ENCODE results near the gene SAMM50.

SAMM50 gene

GRCh38 chr22:43925433-43926348 lies 29.6 kb upstream of the SAMM50 start:
- Histone ChIP-seq H3K9me3 (ENCODE audit: insufficient read depth, low read depth, low read length) (no peaks in the 10 kb centered on the region), H2AFZ (ENCODE audit: low read length) (no peak overlapping the region), H3K9ac (ENCODE audit: low read depth, low read length, poor library complexity, severe bottlenecking) (no peak overlapping the region), H3K79me2 (ENCODE audit: insufficient read depth, low read length) (no peaks in the 10 kb centered on the region), H3K9me2 (replicated peaks; ENCODE audit: low read depth, low read length) (no peaks in the 10 kb centered on the region), H3F3A (ENCODE audit: low read depth) (no peaks in the 10 kb centered on the region), H3K4me1 (ENCODE audit: insufficient read depth, low read length, poor library complexity, severe bottlenecking) (no peaks in the 10 kb centered on the region), H4K20me1 (ENCODE audit: insufficient read depth, low read length, poor library complexity, severe bottlenecking) (no peaks in the 10 kb centered on the region), H3K36me3 (ENCODE audit: insufficient read depth, low read length) (no peaks in the 10 kb centered on the region), H3K4me3 (ENCODE audit: low read length, poor library complexity, severe bottlenecking) (no peak overlapping the region), H3K4me2 (ENCODE audit: low read depth, low read length, poor library complexity, severe bottlenecking) (no peak overlapping the region), H3K27me3 (ENCODE audit: insufficient read depth, low read length, poor library complexity, severe bottlenecking) (no peaks in the 10 kb centered on the region)
- TF ChIP-seq CTCF (conservative IDR thresholded peaks at IDR 0.05; ENCODE audit: low read length) = no peak

GRCh38 chr22:43926349-43926710 lies 28.9 kb upstream of the SAMM50 start:
- Histone ChIP-seq H3K36me3 (ENCODE audit: insufficient read depth, low read length) (no peaks in the 10 kb centered on the region), H3K4me2 (ENCODE audit: low read depth, low read length, poor library complexity, severe bottlenecking) (no peak overlapping the region), H2AFZ (ENCODE audit: low read length) (no peak overlapping the region), H3K4me3 (ENCODE audit: low read length, poor library complexity, severe bottlenecking) (no peak overlapping the region), H4K20me1 (ENCODE audit: insufficient read depth, low read length, poor library complexity, severe bottlenecking) (no peaks in the 10 kb centered on the region), H3K9ac (ENCODE audit: low read depth, low read length, poor library complexity, severe bottlenecking) (no peak overlapping the region), H3K27me3 (ENCODE audit: insufficient read depth, low read length, poor library complexity, severe bottlenecking) (no peaks in the 10 kb centered on the region), H3K9me3 (ENCODE audit: insufficient read depth, low read depth, low read length) (no peaks in the 10 kb centered on the region), H3K4me1 (ENCODE audit: insufficient read depth, low read length, poor library complexity, severe bottlenecking) (no peaks in the 10 kb centered on the region), H3K79me2 (ENCODE audit: insufficient read depth, low read length) (no peaks in the 10 kb centered on the region), H3F3A (ENCODE audit: low read depth) (no peaks in the 10 kb centered on the region), H3K9me2 (replicated peaks; ENCODE audit: low read depth, low read length) (no peaks in the 10 kb centered on the region)
- no peak for TF ChIP-seq EZH2phosphoT487 (IDR thresholded peaks at IDR 0.05; ENCODE audit: borderline replicate concordance)
- TF ChIP-seq CTCF (conservative IDR thresholded peaks at IDR 0.05; ENCODE audit: low read length) = no peak

GRCh38 chr22:43928468-43928867 lies 26.8 kb upstream of the SAMM50 start:
- H3K79me2 ChIP-seq (ENCODE audit: insufficient read depth, low read length) = no peaks in the 10 kb centered on the region
- no peak overlapping the region for H3K4me2 ChIP-seq (ENCODE audit: low read depth, low read length, poor library complexity, severe bottlenecking)
- no peaks in the 10 kb centered on the region for H3K9me3 ChIP-seq (ENCODE audit: insufficient read depth, low read depth, low read length)
- H3F3A ChIP-seq (ENCODE audit: low read depth) = no peaks in the 10 kb centered on the region
- H3K4me1 ChIP-seq (ENCODE audit: insufficient read depth, low read length, poor library complexity, severe bottlenecking) = no peaks in the 10 kb centered on the region
- no peak overlapping the region for H3K4me3 ChIP-seq (ENCODE audit: low read length, poor library complexity, severe bottlenecking)
- no peaks in the 10 kb centered on the region for H4K20me1 ChIP-seq (ENCODE audit: insufficient read depth, low read length, poor library complexity, severe bottlenecking)
- TF ChIP-seq EZH2phosphoT487 (IDR thresholded peaks at IDR 0.05; ENCODE audit: borderline replicate concordance) (no peak), CTCF (conservative IDR thresholded peaks at IDR 0.05; ENCODE audit: low read length) (no peak)
- no peaks in the 10 kb centered on the region for H3K9me2 ChIP-seq (replicated peaks; ENCODE audit: low read depth, low read length)
- no peaks in the 10 kb centered on the region for H3K36me3 ChIP-seq (ENCODE audit: insufficient read depth, low read length)
- no peaks in the 10 kb centered on the region for H3K27me3 ChIP-seq (ENCODE audit: insufficient read depth, low read length, poor library complexity, severe bottlenecking)
- H3K9ac ChIP-seq (ENCODE audit: low read depth, low read length, poor library complexity, severe bottlenecking) = no peak overlapping the region
- H2AFZ ChIP-seq (ENCODE audit: low read length) = no peak overlapping the region

Data from Loucy (cell line).